AG10803 (cell line): ENCODE results near the gene MRRF.

Experiments used
- DNase-seq: peaks from one replicate; pipeline ENCODE4 v3.0.0; 2010; ENCODE audit warnings: low read depth
- H3K4me3 ChIP-seq: 2 replicates; pipeline ENCODE4 v1.5.1; 2011; ENCODE audit warnings: mild to moderate bottlenecking, low read length, control low read depth
- TF ChIP-seq, protein P1 (sequence below): conservative IDR thresholded peaks from 2 replicates; pipeline ENCODE4 v1.5.1; 2011; ENCODE audit warnings: mild to moderate bottlenecking, low read length, control low read depth, inconsistent platforms

The MRRF gene

GRCh38 chr9:122276096-122276495 lies 11.4 kb downstream of the MRRF start:
- H3K4me3 ChIP-seq, result no peak overlapping the region
- TF ChIP-seq, protein P1, sequence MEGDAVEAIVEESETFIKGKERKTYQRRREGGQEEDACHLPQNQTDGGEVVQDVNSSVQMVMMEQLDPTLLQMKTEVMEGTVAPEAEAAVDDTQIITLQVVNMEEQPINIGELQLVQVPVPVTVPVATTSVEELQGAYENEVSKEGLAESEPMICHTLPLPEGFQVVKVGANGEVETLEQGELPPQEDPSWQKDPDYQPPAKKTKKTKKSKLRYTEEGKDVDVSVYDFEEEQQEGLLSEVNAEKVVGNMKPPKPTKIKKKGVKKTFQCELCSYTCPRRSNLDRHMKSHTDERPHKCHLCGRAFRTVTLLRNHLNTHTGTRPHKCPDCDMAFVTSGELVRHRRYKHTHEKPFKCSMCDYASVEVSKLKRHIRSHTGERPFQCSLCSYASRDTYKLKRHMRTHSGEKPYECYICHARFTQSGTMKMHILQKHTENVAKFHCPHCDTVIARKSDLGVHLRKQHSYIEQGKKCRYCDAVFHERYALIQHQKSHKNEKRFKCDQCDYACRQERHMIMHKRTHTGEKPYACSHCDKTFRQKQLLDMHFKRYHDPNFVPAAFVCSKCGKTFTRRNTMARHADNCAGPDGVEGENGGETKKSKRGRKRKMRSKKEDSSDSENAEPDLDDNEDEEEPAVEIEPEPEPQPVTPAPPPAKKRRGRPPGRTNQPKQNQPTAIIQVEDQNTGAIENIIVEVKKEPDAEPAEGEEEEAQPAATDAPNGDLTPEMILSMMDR, result no peak
- peak; percentile 2 for DNase-seq

GRCh38 chr9:122277285-122277897 lies 12.7 kb downstream of the MRRF start:
- TF ChIP-seq, protein P1, result no peak
- no peak overlapping the region for H3K4me3 ChIP-seq
- DNase-seq, result no peak

- TF ChIP-seq, protein P1, result no peak
- no peak for DNase-seq
- H3K4me3 ChIP-seq, result no peak overlapping the region
Observed at GRCh38 chr9:122281368-122281767, 16.7 kb downstream of the MRRF start.

DNA sequence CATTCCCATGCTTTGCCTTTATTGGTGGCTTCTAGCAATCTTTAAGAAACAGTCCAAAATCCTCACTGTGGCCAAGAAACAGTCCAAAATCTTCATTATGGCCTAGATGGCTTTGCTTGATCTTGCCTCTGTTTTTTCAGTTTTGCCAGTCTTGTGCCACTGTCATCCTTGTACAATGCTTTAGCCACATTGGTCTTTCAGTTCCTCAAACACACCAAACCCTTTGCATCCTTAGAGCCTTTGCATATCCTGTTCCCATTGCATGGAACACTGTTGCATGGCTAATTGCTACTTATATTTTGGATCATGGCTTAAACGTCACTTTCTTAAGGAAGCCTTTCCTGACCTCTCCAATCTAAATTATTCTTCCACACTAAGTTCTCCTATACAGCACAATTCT lies 22.1 kb downstream of the MRRF start:
- TF ChIP-seq, protein P1, result no peak
- no peak for DNase-seq

GRCh38 chr9:122287214-122287720 lies 22.6 kb downstream of the MRRF start:
- H3K4me3 ChIP-seq, result no peak overlapping the region
- no peak for DNase-seq
- TF ChIP-seq, protein P1, result no peak

More for the DNA sequence above, 22.1 kb downstream of the MRRF start:
- H3K4me3 ChIP-seq, result no peak overlapping the region

GRCh38 chr9:122291458-122291857 lies 26.8 kb downstream of the MRRF start:
- no peak for DNase-seq
- no peak overlapping the region for H3K4me3 ChIP-seq
- TF ChIP-seq, protein P1, result no peak

DNA sequence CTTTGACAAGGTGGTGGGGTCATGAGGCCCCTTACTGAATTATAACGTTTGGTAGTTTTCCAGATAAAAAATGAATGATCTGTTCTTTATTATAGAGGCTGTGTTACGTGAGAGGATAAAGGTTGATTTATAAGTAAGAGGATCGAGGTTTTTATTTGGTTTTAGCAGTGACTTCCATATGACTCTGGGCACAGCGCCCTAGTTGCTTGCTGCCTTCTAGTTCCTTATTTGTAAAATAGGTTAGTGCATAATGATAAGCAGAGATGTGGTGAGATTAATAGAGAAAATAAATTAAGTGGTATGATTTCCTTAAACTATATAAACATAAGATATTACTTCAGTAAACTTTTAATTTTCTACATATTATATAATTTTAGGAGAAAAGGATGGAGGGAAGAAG lies 29.8 kb downstream of the MRRF start:
- DNase-seq, result no peak
- TF ChIP-seq, protein P1, result no peak
- H3K4me3 ChIP-seq, result no peak overlapping the region
